Parathyroid adenoma (tissue), 2 donors: Measurements from ENCODE around the gene KRT6A.

ENCODE experiments used
- H2AFZ ChIP-seq: fragments of 300-600 bp; sonication (generic); one replicate; pipeline ENCODE4 v1.7.0; 2017; ENCODE audit warnings: antibody characterized with exemption, mild to moderate bottlenecking
- H3K27ac ChIP-seq: fragments of 300-600 bp; sonication (generic); one replicate; pipeline ENCODE4 v1.7.0; 2017
- H3K27me3 ChIP-seq: fragments of 300-600 bp; sonication (generic); one replicate; pipeline ENCODE4 v1.7.0; 2017; ENCODE audit warnings: low read length; ENCODE audit not compliant: control insufficient read depth, insufficient read depth
- H3K36me3 ChIP-seq: fragments of 300-600 bp; sonication (generic); one replicate; pipeline ENCODE4 v1.7.0; 2017; ENCODE audit warnings: low read length; ENCODE audit not compliant: control insufficient read depth, insufficient read depth
- H3K4me1 ChIP-seq: fragments of 300-600 bp; sonication (generic); one replicate; pipeline ENCODE4 v1.7.0; 2017; ENCODE audit warnings: control low read depth
- H3K4me2 ChIP-seq: fragments of 300-600 bp; sonication (generic); one replicate; pipeline ENCODE4 v1.7.0; 2017; ENCODE audit warnings: low read length
- H3K4me3 ChIP-seq: fragments of 300-600 bp; sonication (generic); one replicate; pipeline ENCODE4 v1.7.0; 2017; ENCODE audit warnings: low read depth, low read length
- H3K79me2 ChIP-seq: fragments of 300-600 bp; sonication (generic); one replicate; pipeline ENCODE4 v1.7.0; 2017; ENCODE audit warnings: control low read depth
- H3K9ac ChIP-seq: fragments of 300-600 bp; sonication (generic); one replicate; pipeline ENCODE4 v1.7.0; 2017; ENCODE audit warnings: mild to moderate bottlenecking
- H3K9me3 ChIP-seq: fragments of 300-600 bp; sonication (generic); one replicate; pipeline ENCODE4 v1.7.0; 2017; ENCODE audit warnings: low read length; ENCODE audit not compliant: control insufficient read depth
- TF ChIP-seq, protein P1 (sequence below): fragments of 300-600 bp; sonication (generic); IDR thresholded peaks from one replicate; pipeline ENCODE4 v1.7.0; 2017; ENCODE audit warnings: antibody characterized with exemption, mild to moderate bottlenecking
- donor health status: primary hyperparathyroidism.

The KRT6A gene

DNA sequence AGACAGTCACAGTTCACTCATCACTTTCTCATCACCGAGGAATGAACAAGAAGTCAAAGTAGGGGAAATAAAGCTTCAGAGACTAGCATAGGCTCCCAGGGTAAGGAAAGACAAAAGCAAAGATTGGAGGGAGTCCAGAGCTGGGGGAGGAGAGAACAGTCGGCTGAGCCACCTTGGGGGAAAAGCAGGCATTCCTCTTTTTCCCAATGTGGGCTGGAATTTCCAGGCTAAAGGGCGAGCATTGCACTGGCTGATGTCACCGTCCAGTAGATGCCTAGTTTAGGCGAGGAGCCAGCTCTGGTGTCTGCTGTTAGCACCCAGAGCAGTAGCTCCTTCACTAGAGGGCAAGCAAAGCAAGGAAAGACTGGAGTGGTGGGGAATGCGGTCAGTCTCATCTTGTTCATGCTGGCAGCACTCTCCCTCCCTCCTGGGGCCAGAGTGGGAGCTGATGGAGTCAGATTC lies 50.4 kb downstream of the KRT6A start:
- Histone ChIP-seq H3K4me1 (no peaks in the 10 kb centered on the region), H3K4me2 (no peak overlapping the region), H3K36me3 (no peaks in the 10 kb centered on the region), H3K79me2 (no peaks in the 10 kb centered on the region), H3K27me3 (no peaks in the 10 kb centered on the region), H3K27ac (no peak overlapping the region), H3K9ac (no peak overlapping the region), H2AFZ (no peak overlapping the region), H3K4me3 (no peak overlapping the region), H3K9me3 (no peaks in the 10 kb centered on the region)
- TF ChIP-seq, protein P1, sequence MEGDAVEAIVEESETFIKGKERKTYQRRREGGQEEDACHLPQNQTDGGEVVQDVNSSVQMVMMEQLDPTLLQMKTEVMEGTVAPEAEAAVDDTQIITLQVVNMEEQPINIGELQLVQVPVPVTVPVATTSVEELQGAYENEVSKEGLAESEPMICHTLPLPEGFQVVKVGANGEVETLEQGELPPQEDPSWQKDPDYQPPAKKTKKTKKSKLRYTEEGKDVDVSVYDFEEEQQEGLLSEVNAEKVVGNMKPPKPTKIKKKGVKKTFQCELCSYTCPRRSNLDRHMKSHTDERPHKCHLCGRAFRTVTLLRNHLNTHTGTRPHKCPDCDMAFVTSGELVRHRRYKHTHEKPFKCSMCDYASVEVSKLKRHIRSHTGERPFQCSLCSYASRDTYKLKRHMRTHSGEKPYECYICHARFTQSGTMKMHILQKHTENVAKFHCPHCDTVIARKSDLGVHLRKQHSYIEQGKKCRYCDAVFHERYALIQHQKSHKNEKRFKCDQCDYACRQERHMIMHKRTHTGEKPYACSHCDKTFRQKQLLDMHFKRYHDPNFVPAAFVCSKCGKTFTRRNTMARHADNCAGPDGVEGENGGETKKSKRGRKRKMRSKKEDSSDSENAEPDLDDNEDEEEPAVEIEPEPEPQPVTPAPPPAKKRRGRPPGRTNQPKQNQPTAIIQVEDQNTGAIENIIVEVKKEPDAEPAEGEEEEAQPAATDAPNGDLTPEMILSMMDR = no peak

DNA sequence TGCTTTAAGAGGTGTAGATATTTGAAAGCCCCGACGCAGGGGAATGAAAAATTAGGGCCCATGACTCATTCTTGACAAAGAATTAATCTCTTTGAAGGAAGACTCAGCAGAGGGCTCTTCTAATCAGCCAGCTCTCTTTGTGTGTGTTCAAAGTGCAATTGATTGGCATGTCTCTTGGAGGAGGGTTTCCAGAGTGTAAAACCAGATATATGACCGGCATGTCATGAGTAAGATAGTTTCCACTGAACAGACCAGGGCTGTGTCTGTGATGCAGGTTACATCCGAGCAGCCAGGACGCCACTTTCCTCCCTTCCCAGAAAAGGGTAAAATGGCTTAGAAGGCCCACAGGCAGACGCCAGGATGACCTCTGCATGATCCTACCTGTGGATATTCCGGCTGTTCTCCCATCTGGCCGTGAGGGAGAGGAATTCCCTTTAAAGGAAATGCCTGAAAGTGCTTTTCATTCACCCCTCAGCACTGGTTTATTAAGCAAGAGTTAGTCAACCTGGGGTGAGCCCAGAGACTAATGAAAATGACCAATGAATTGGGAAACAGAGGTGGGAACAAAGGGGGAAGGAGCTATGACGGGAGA lies 51.6 kb downstream of the KRT6A start:
- no peaks in the 10 kb centered on the region for H3K79me2 ChIP-seq
- no peak overlapping the region for H3K9ac ChIP-seq
- H3K36me3 ChIP-seq = no peaks in the 10 kb centered on the region
- H3K27me3 ChIP-seq = no peaks in the 10 kb centered on the region
- no peak overlapping the region for H2AFZ ChIP-seq
- TF ChIP-seq, protein P1 = no peak
- no peak overlapping the region for H3K4me3 ChIP-seq
- H3K9me3 ChIP-seq = no peaks in the 10 kb centered on the region
- no peaks in the 10 kb centered on the region for H3K4me1 ChIP-seq
- no peak overlapping the region for H3K4me2 ChIP-seq
- no peak overlapping the region for H3K27ac ChIP-seq

DNA sequence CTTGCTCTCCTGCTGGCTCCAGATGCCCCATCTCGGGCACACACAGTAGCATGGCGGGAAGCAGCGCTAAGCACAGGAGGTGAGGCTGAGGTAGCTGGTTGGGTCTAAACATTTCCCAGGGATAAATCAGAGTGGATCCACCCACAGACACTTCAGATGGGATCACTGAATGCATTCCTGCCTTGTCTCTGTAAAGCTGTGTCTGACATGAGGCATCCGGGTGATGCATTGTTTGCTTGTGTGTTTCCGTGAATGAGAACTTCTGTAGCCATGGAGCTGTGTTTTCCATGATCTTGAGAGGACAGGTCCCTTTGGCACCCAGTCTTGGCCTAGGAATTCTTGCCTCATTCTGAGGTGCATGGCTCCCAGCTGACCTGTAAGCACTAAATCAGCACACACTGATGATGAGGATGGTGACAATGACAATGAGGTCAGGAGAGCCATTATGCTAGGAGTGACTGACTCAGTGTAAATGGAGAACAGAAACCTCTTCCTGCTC lies 52.2 kb downstream of the KRT6A start:
- H3K4me3 ChIP-seq = no peak overlapping the region
- no peak overlapping the region for H3K4me2 ChIP-seq
- H3K27ac ChIP-seq = no peak overlapping the region
- H3K9ac ChIP-seq = no peak overlapping the region
- TF ChIP-seq, protein P1 = no peak
- no peaks in the 10 kb centered on the region for H3K36me3 ChIP-seq
- no peaks in the 10 kb centered on the region for H3K4me1 ChIP-seq
- no peaks in the 10 kb centered on the region for H3K9me3 ChIP-seq
- no peak overlapping the region for H2AFZ ChIP-seq
- H3K79me2 ChIP-seq = no peaks in the 10 kb centered on the region
- H3K27me3 ChIP-seq = no peaks in the 10 kb centered on the region

DNA sequence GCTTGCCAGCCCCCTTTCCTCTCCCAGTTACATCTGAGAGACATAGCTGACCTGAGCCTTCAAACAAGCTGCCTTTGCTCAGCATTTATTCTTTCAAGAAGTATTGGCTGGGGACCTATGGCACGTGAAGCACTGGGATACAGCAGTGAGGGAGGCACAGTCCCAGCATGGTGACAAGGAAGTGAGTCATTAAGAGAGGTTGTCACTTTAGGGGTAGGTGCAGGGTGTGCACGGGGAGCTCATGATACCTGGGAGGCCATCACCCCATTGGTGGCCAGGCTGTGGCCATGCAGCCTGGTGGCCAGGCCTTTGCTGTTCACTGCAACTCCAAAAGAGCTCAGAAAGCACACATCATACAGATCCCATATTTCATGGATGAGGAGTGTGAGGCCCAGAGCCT lies 53.2 kb downstream of the KRT6A start:
- TF ChIP-seq, protein P1 = no peak
- no peak overlapping the region for H3K4me3 ChIP-seq

DNA sequence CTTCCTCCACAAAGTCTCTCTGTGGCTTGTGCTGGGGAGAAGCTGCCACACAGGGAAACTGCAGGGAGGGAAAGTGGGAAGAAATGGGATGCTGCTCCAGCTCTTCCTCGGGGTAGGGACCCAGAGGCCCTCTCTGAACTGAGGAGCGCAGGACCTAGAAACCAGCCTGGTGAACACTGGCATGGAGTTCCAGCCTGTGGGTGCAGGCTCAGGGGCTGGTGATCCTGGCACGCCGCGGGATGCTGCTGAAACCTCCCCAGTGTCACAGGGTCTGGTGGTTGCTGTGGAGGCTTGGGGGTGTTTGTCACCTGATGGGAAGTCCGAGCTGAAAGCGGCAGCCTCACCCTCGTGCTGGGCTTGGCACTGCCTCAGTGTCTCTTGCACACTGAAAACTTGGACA lies 53.6 kb downstream of the KRT6A start:
- Histone ChIP-seq H3K36me3 (no peaks in the 10 kb centered on the region), H3K9me3 (no peaks in the 10 kb centered on the region), H3K27me3 (no peaks in the 10 kb centered on the region), H3K9ac (no peak overlapping the region), H3K4me3 (no peak overlapping the region), H3K27ac (no peak overlapping the region), H3K4me2 (no peak overlapping the region), H3K79me2 (no peaks in the 10 kb centered on the region), H3K4me1 (no peaks in the 10 kb centered on the region), H2AFZ (no peak overlapping the region)
- TF ChIP-seq, protein P1 = no peak

More for the DNA sequence above, 53.2 kb downstream of the KRT6A start:
- Histone ChIP-seq H2AFZ (no peak overlapping the region), H3K79me2 (no peaks in the 10 kb centered on the region), H3K4me2 (no peak overlapping the region), H3K4me1 (no peaks in the 10 kb centered on the region), H3K9me3 (no peaks in the 10 kb centered on the region), H3K9ac (no peak overlapping the region), H3K27me3 (no peaks in the 10 kb centered on the region), H3K27ac (no peak overlapping the region), H3K36me3 (no peaks in the 10 kb centered on the region)
